Urinary bladder (tissue), 4 donors: Measurements from ENCODE around the gene SGPP1. TPM values are rescaled to one million over a fixed set of nuclear protein-coding genes. Genes with fewer than 3 reads are reported as not detected.
"Not testable (repeated sequence)": the region's sequence is repeated elsewhere in the genome, so short reads cannot be mapped to it uniquely, and the experiment has no call there.

ENCODE experiments used
- DNase-seq: peaks from one replicate; pipeline ENCODE4 v3.0.0-alpha.2; 2015; ENCODE audit errors: extremely low spot score
- H3K27ac ChIP-seq: one replicate; pipeline ENCODE4 v1.5.1; 2013; ENCODE audit warnings: low read depth, mild to moderate bottlenecking, moderate library complexity
- H3K36me3 ChIP-seq: one replicate; pipeline ENCODE4 v1.6.1; 2013; ENCODE audit warnings: mild to moderate bottlenecking, moderate library complexity; ENCODE audit not compliant: insufficient read depth
- H3K4me1 ChIP-seq: one replicate; pipeline ENCODE4 v1.6.1; 2013; ENCODE audit warnings: mild to moderate bottlenecking, moderate library complexity; ENCODE audit not compliant: insufficient read depth
- H3K4me3 ChIP-seq: one replicate; pipeline ENCODE4 v1.5.1; 2013; ENCODE audit warnings: low read depth, low read length
- WGBS: extraction: QIAGEN DNeasy Blood & Tissue Kit; methylation state at CpG from one replicate; pipeline ENCODE4 v1.1.7; 2013; 5-methylcytosine and 5-hydroxymethylcytosine counted together
- polyA plus RNA-seq: library from polyadenylated mRNA; stranded (reverse); fragments of 200-250 nt; gene quantifications from one replicate; pipeline ENCODE4 v1.2.3, GENCODE V29; 2013
- total RNA-seq: library from RNA; depleted of rRNA; stranded (reverse); fragments of >200 nt; gene quantifications from one replicate; pipeline ENCODE4 v1.2.3, GENCODE V29; 2014
- donor health status: healthy with polysubstance abuse.
- donor health status: healthy.

SGPP1 gene
- total and polyA plus RNA-seq, 2 donors, result 13.0 to 40.1 TPM

- not testable (repeated sequence) for DNase-seq, H3K36me3 ChIP-seq, H3K4me1 ChIP-seq, H3K4me3 ChIP-seq, H3K27ac ChIP-seq
- WGBS, result 93% methylated on average over 39 of the region's 39 CpGs
Observed at GRCh38 chr14:63751076-63751475, 23.2 kb upstream of the SGPP1 start.

- H3K36me3 ChIP-seq, result no peaks in the 10 kb centered on the region
- H3K27ac ChIP-seq, result no peak overlapping the region
- H3K4me1 ChIP-seq, result no peaks in the 10 kb centered on the region
- no peak overlapping the region for H3K4me3 ChIP-seq
- DNase-seq, result no peak
- 53% methylated on average over 3 of the region's 3 CpGs for WGBS
Observed at GRCh38 chr14:63747846-63748245, 20.0 kb upstream of the SGPP1 start.

- Histone ChIP-seq H3K36me3 (no peaks in the 10 kb centered on the region), H3K27ac (no peak overlapping the region), H3K4me1 (no peaks in the 10 kb centered on the region), H3K4me3 (no peak overlapping the region)
- no peak for DNase-seq
- WGBS, result 44% methylated on average over 4 of the region's 4 CpGs
Observed at GRCh38 chr14:63745858-63746425, 18.1 kb upstream of the SGPP1 start.

- 83% methylated on average over 3 of the region's 3 CpGs for WGBS
Observed at GRCh38 chr14:63745272-63745671, 17.4 kb upstream of the SGPP1 start.

GRCh38 chr14:63737582-63738006 is 9.7 kb upstream of the SGPP1 start:
- no peak for DNase-seq
- Histone ChIP-seq H3K27ac (no peak overlapping the region), H3K4me3 (no peak overlapping the region), H3K36me3 (no peaks in the 10 kb centered on the region), H3K4me1 (no peaks in the 10 kb centered on the region)
- 97% methylated on average over 1 of the region's 1 CpG for WGBS

More at GRCh38 chr14:63745272-63745671, 17.4 kb upstream of the SGPP1 start:
- H3K4me1 ChIP-seq, result no peaks in the 10 kb centered on the region
- no peak overlapping the region for H3K27ac ChIP-seq
- H3K36me3 ChIP-seq, result no peaks in the 10 kb centered on the region
- no peak overlapping the region for H3K4me3 ChIP-seq
- DNase-seq, result no peak

GRCh38 chr14:63735720-63736119 is 7.9 kb upstream of the SGPP1 start:
- DNase-seq, result no peak
- Histone ChIP-seq H3K4me1 (no peaks in the 10 kb centered on the region), H3K27ac (no peak overlapping the region), H3K4me3 (no peak overlapping the region), H3K36me3 (no peaks in the 10 kb centered on the region)
- 88% methylated on average over 5 of the region's 5 CpGs for WGBS

- 74% methylated on average over 3 of the region's 3 CpGs for WGBS
- Histone ChIP-seq H3K4me3 (no peak overlapping the region), H3K27ac (no peak overlapping the region), H3K36me3 (no peaks in the 10 kb centered on the region), H3K4me1 (no peaks in the 10 kb centered on the region)
- no peak for DNase-seq
Observed at GRCh38 chr14:63730659-63731058, 2.8 kb upstream of the SGPP1 start.

GRCh38 chr14:63727231-63727735 is 582 bp downstream of the SGPP1 start:
- no peaks in the 10 kb centered on the region for H3K4me1 ChIP-seq
- H3K4me3 ChIP-seq, result peak overlapping the region; percentile 95
- DNase-seq, result no peak
- WGBS, result under 1% methylated on average over 45 of the region's 45 CpGs
- no peaks in the 10 kb centered on the region for H3K36me3 ChIP-seq
- H3K27ac ChIP-seq, result peak overlapping the region; percentile 41

- 5% methylated on average over 5 of the region's 5 CpGs for WGBS
- Histone ChIP-seq H3K36me3 (no peaks in the 10 kb centered on the region), H3K4me1 (no peaks in the 10 kb centered on the region), H3K27ac (no peak overlapping the region), H3K4me3 (peak overlapping the region; percentile 95)
- no peak for DNase-seq
Observed at GRCh38 chr14:63726499-63726898, 1.4 kb downstream of the SGPP1 start.

- Histone ChIP-seq H3K4me3 (peak overlapping the region; percentile 95), H3K27ac (no peak overlapping the region), H3K36me3 (no peaks in the 10 kb centered on the region), H3K4me1 (no peaks in the 10 kb centered on the region)
- WGBS, result 65% methylated on average over 8 of the region's 8 CpGs
- no peak for DNase-seq
Observed at GRCh38 chr14:63725786-63726460, 1.9 kb downstream of the SGPP1 start.

- Histone ChIP-seq H3K36me3 (no peaks in the 10 kb centered on the region), H3K4me1 (no peaks in the 10 kb centered on the region), H3K27ac (no peak overlapping the region), H3K4me3 (no peak overlapping the region)
- WGBS, result 90% methylated on average over 2 of the region's 2 CpGs
- DNase-seq, result no peak
Observed at GRCh38 chr14:63717702-63718101, 10.2 kb downstream of the SGPP1 start.

- Histone ChIP-seq H3K4me1 (no peaks in the 10 kb centered on the region), H3K27ac (no peak overlapping the region), H3K36me3 (no peaks in the 10 kb centered on the region), H3K4me3 (no peak overlapping the region)
- 94% methylated on average over 2 of the region's 2 CpGs for WGBS
- DNase-seq, result no peak
Observed at GRCh38 chr14:63715360-63715759, 12.5 kb downstream of the SGPP1 start.

- H3K27ac ChIP-seq, result no peak overlapping the region
- no peaks in the 10 kb centered on the region for H3K4me1 ChIP-seq
- no peaks in the 10 kb centered on the region for H3K36me3 ChIP-seq
- DNase-seq, result no peak
- no peak overlapping the region for H3K4me3 ChIP-seq
Observed at GRCh38 chr14:63713764-63714163, 14.1 kb downstream of the SGPP1 start.

GRCh38 chr14:63713058-63713457 is 14.8 kb downstream of the SGPP1 start:
- Histone ChIP-seq H3K27ac (no peak overlapping the region), H3K4me1 (no peaks in the 10 kb centered on the region), H3K36me3 (no peaks in the 10 kb centered on the region), H3K4me3 (no peak overlapping the region)
- DNase-seq, result no peak
- 90% methylated on average over 2 of the region's 2 CpGs for WGBS
